ENCODE measurements around the gene SURF4. TPM values are rescaled to one million over a fixed set of nuclear protein-coding genes. Genes with fewer than 3 reads are reported as not detected.
"Not testable (repeated sequence)": the region's sequence is repeated elsewhere in the genome, so short reads cannot be mapped to it uniquely, and the experiment has no call there.

Gene SURF4
- total and polyA plus RNA-seq, 2 donors = 52.0 to 87.3 TPM

- Histone ChIP-seq H3K36me3 (ENCODE audit: control insufficient read depth in 2 of 2, insufficient read depth in 2 of 2, low read length in 1 of 2) (peaks cover 39 to 46% of the 10 kb centered on the region in 2 donors), H3K27me3 (ENCODE audit: control insufficient read depth in 2 of 2, insufficient read depth in 1 of 2, low read length in 1 of 2) (no peaks in the 10 kb centered on the region), H3K4me3 (ENCODE audit: low read length in 2 of 2) (no peak overlapping the region), H3K27ac (ENCODE audit: low read depth in 1 of 2, low read length in 1 of 2) (no peak overlapping the region), H3K9me3 (ENCODE audit: control insufficient read depth in 2 of 2, insufficient read depth in 1 of 2, low read length in 1 of 2) (peaks cover 0 to 5% of the 10 kb centered on the region in 2 donors), H3K4me1 (ENCODE audit: control insufficient read depth in 2 of 2, insufficient read depth in 2 of 2, low read length in 2 of 2) (peaks cover 10% of the 10 kb centered on the region in 2 donors)
- DNase-seq (ENCODE audit: low read depth in 6 of 9, low spot score in 9 of 9) = no peak
- 95% methylated on average over 19 of the region's 19 CpGs for WGBS
These were observed 44.6 kb downstream of the SURF4 start for GRCh38 chr9:133331221-133331620.

- not testable (repeated sequence) for H3K4me3 ChIP-seq (ENCODE audit: low read length in 2 of 2); DNase-seq (ENCODE audit: low read depth in 6 of 9, low spot score in 9 of 9); H3K27ac ChIP-seq (ENCODE audit: low read depth in 1 of 2, low read length in 1 of 2); H3K9me3 ChIP-seq (ENCODE audit: control insufficient read depth in 2 of 2, insufficient read depth in 1 of 2, low read length in 1 of 2); H3K27me3 ChIP-seq (ENCODE audit: control insufficient read depth in 2 of 2, insufficient read depth in 1 of 2, low read length in 1 of 2); H3K4me1 ChIP-seq (ENCODE audit: control insufficient read depth in 2 of 2, insufficient read depth in 2 of 2, low read length in 2 of 2)
- WGBS = 83% methylated on average over 21 of the region's 21 CpGs
- peaks cover 39 to 46% of the 10 kb centered on the region in 2 donors for H3K36me3 ChIP-seq (ENCODE audit: control insufficient read depth in 2 of 2, insufficient read depth in 2 of 2, low read length in 1 of 2)
These were observed 46.3 kb downstream of the SURF4 start for GRCh38 chr9:133329306-133330156.

GRCh38 chr9:133327834-133328484 lies 47.9 kb downstream of the SURF4 start:
- H3K27ac ChIP-seq (ENCODE audit: low read depth in 1 of 2, low read length in 1 of 2) = no peak overlapping the region
- no peaks in the 10 kb centered on the region for H3K27me3 ChIP-seq (ENCODE audit: control insufficient read depth in 2 of 2, insufficient read depth in 1 of 2, low read length in 1 of 2)
- peaks cover 24 to 30% of the 10 kb centered on the region in 2 donors for H3K36me3 ChIP-seq (ENCODE audit: control insufficient read depth in 2 of 2, insufficient read depth in 2 of 2, low read length in 1 of 2)
- WGBS = 97% methylated on average over 10 of the region's 10 CpGs
- DNase-seq (ENCODE audit: low read depth in 6 of 9, low spot score in 9 of 9) = no peak
- H3K4me3 ChIP-seq (ENCODE audit: low read length in 2 of 2) = no peak overlapping the region
- H3K4me1 ChIP-seq (ENCODE audit: control insufficient read depth in 2 of 2, insufficient read depth in 2 of 2, low read length in 2 of 2) = no peaks in the 10 kb centered on the region
- peaks cover 0 to 3% of the 10 kb centered on the region in 2 donors for H3K9me3 ChIP-seq (ENCODE audit: control insufficient read depth in 2 of 2, insufficient read depth in 1 of 2, low read length in 1 of 2)

- not testable (repeated sequence) for H3K4me1 ChIP-seq (ENCODE audit: control insufficient read depth in 2 of 2, insufficient read depth in 2 of 2, low read length in 2 of 2); H3K27ac ChIP-seq (ENCODE audit: low read depth in 1 of 2, low read length in 1 of 2); H3K4me3 ChIP-seq (ENCODE audit: low read length in 2 of 2); DNase-seq (ENCODE audit: low read depth in 6 of 9, low spot score in 9 of 9); H3K9me3 ChIP-seq (ENCODE audit: control insufficient read depth in 2 of 2, insufficient read depth in 1 of 2, low read length in 1 of 2); H3K27me3 ChIP-seq (ENCODE audit: control insufficient read depth in 2 of 2, insufficient read depth in 1 of 2, low read length in 1 of 2)
- peaks cover 14 to 21% of the 10 kb centered on the region in 2 donors for H3K36me3 ChIP-seq (ENCODE audit: control insufficient read depth in 2 of 2, insufficient read depth in 2 of 2, low read length in 1 of 2)
- WGBS = 97% methylated on average over 6 of the region's 6 CpGs
These were observed 48.8 kb downstream of the SURF4 start for GRCh38 chr9:133327021-133327420.

DNA sequence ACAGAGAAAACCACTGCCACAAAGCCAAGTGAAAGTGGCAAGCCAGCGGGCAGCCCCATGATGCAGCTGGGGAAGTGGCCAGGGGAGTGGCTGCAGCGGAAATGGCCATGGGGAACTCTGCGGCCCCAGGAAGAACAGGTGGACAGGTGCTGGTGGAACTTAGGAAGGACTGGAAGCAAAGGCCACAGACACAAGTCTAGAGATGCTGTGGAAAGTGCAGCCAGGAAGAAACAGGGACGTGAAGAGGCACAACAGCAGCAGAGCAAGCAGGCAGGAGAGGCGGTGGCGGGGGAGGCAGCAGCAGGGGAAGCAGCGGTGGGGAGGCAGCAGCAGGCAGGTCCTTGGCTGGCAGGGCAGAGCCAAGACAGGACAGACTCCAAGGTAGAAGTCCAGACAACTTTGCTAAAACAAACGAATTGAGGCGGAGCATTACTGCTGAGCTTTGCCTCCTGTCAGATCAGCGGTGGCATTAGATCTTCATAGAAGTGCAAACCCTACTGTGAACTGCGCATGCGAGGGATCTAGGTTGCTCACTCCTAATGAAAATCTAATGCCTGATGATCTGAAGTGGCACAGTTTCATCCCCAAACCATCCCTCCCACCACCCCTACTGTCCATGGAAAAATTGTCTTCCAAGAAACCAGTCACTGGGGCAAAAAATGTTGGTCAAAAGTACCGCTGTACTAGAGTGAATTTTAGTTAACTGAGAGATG lies 51.7 kb downstream of the SURF4 start:
- Histone ChIP-seq H3K4me1 (ENCODE audit: control insufficient read depth in 2 of 2, insufficient read depth in 2 of 2, low read length in 2 of 2) (no peaks in the 10 kb centered on the region), H3K9me3 (ENCODE audit: control insufficient read depth in 2 of 2, insufficient read depth in 1 of 2, low read length in 1 of 2) (peaks cover 0 to 3% of the 10 kb centered on the region in 2 donors), H3K36me3 (ENCODE audit: control insufficient read depth in 2 of 2, insufficient read depth in 2 of 2, low read length in 1 of 2) (no peaks in the 10 kb centered on the region), H3K4me3 (ENCODE audit: low read length in 2 of 2) (no peak overlapping the region), H3K27ac (ENCODE audit: low read depth in 1 of 2, low read length in 1 of 2) (no peak overlapping the region), H3K27me3 (ENCODE audit: control insufficient read depth in 2 of 2, insufficient read depth in 1 of 2, low read length in 1 of 2) (peaks cover 0 to 4% of the 10 kb centered on the region in 2 donors)
- DNase-seq (ENCODE audit: low read depth in 6 of 9, low spot score in 9 of 9) = no peak
- 94% methylated on average over 13 of the region's 13 CpGs for WGBS

- DNase-seq (ENCODE audit: low read depth in 6 of 9, low spot score in 9 of 9) = no peak
These were observed 52.6 kb downstream of the SURF4 start for GRCh38 chr9:133323211-133323610.

DNA sequence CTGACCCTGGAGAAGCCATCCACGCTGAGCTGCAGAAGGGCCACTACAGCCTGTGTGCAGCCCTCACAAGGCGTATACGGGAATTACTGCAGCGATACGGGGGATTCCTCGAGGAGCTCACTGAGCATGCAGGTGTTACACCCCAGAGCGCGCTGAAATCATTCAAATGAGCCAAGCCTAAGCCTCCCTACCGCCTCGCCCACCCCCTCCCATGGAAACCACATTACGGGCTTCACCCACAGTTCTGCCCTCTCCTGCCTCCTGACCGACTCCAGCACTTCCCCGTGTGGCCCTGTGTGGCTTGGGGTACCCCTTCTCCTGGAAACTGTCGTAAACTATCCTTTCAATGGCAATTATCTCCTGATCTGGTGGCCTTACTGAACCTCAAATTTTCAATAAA lies 53.2 kb downstream of the SURF4 start:
- Histone ChIP-seq H3K27me3 (ENCODE audit: control insufficient read depth in 2 of 2, insufficient read depth in 1 of 2, low read length in 1 of 2) (peaks cover 0 to 4% of the 10 kb centered on the region in 2 donors), H3K9me3 (ENCODE audit: control insufficient read depth in 2 of 2, insufficient read depth in 1 of 2, low read length in 1 of 2) (peaks cover 0 to 3% of the 10 kb centered on the region in 2 donors), H3K36me3 (ENCODE audit: control insufficient read depth in 2 of 2, insufficient read depth in 2 of 2, low read length in 1 of 2) (no peaks in the 10 kb centered on the region), H3K27ac (ENCODE audit: low read depth in 1 of 2, low read length in 1 of 2) (no peak overlapping the region), H3K4me3 (ENCODE audit: low read length in 2 of 2) (no peak overlapping the region), H3K4me1 (ENCODE audit: control insufficient read depth in 2 of 2, insufficient read depth in 2 of 2, low read length in 2 of 2) (no peaks in the 10 kb centered on the region)
- DNase-seq (ENCODE audit: low read depth in 6 of 9, low spot score in 9 of 9) = no peak
- WGBS = 59% methylated on average over 14 of the region's 14 CpGs

More at GRCh38 chr9:133323211-133323610, 52.6 kb downstream of the SURF4 start:
- WGBS = 95% methylated on average over 10 of the region's 10 CpGs
- H3K4me1 ChIP-seq (ENCODE audit: control insufficient read depth in 2 of 2, insufficient read depth in 2 of 2, low read length in 2 of 2) = no peaks in the 10 kb centered on the region
- H3K9me3 ChIP-seq (ENCODE audit: control insufficient read depth in 2 of 2, insufficient read depth in 1 of 2, low read length in 1 of 2) = peaks cover 0 to 3% of the 10 kb centered on the region in 2 donors
- peaks cover 0 to 4% of the 10 kb centered on the region in 2 donors for H3K27me3 ChIP-seq (ENCODE audit: control insufficient read depth in 2 of 2, insufficient read depth in 1 of 2, low read length in 1 of 2)
- H3K36me3 ChIP-seq (ENCODE audit: control insufficient read depth in 2 of 2, insufficient read depth in 2 of 2, low read length in 1 of 2) = no peaks in the 10 kb centered on the region
- H3K4me3 ChIP-seq (ENCODE audit: low read length in 2 of 2) = no peak overlapping the region
- H3K27ac ChIP-seq (ENCODE audit: low read depth in 1 of 2, low read length in 1 of 2) = no peak overlapping the region

GRCh38 chr9:133321411-133321935 lies 54.4 kb downstream of the SURF4 start:
- Histone ChIP-seq H3K4me3 (ENCODE audit: low read length in 2 of 2) (no peak overlapping the region), H3K27me3 (ENCODE audit: control insufficient read depth in 2 of 2, insufficient read depth in 1 of 2, low read length in 1 of 2) (peaks cover 0 to 4% of the 10 kb centered on the region in 2 donors), H3K4me1 (ENCODE audit: control insufficient read depth in 2 of 2, insufficient read depth in 2 of 2, low read length in 2 of 2) (no peaks in the 10 kb centered on the region), H3K27ac (ENCODE audit: low read depth in 1 of 2, low read length in 1 of 2) (no peak overlapping the region), H3K36me3 (ENCODE audit: control insufficient read depth in 2 of 2, insufficient read depth in 2 of 2, low read length in 1 of 2) (no peaks in the 10 kb centered on the region), H3K9me3 (ENCODE audit: control insufficient read depth in 2 of 2, insufficient read depth in 1 of 2, low read length in 1 of 2) (peaks cover 0 to 3% of the 10 kb centered on the region in 2 donors)
- WGBS = 94% methylated on average over 13 of the region's 13 CpGs
- DNase-seq (ENCODE audit: low read depth in 6 of 9, low spot score in 9 of 9) = no peak

All from thymus (tissue), 11 donors.